Upper lobe of left lung (tissue), 6 donors: ENCODE results near the gene ASB16. TPM values are rescaled to one million over a fixed set of nuclear protein-coding genes. Genes with fewer than 3 reads are reported as not detected.
A peak's percentile ranks its signal among the peaks of the same experiment; 100 is the strongest.
"Not testable (repeated sequence)": the region's sequence is repeated elsewhere in the genome, so short reads cannot be mapped to it uniquely, and the experiment has no call there.

Experiments used
- ATAC-seq, 2 donors: fragments of 200-7000 bp; cut with Tn5 transposase; one replicate each; pipeline ENCODE4 v1.9.1; 2022; ENCODE audit warnings: mild to moderate bottlenecking in 2 of 2, moderate library complexity in 2 of 2; ENCODE audit not compliant: low FRiP score in 2 of 2
- DNase-seq, 2 donors: peaks; one replicate each; pipeline ENCODE4 v3.0.0-alpha.2; 2019 to 2020
- H3K27ac ChIP-seq, 4 donors: fragments of 200-600 bp; sonication (generic); one replicate each; pipeline ENCODE4 v1.5.1; 2016 to 2019
- H3K27me3 ChIP-seq, 4 donors: fragments of 200-600 bp; sonication (generic); one replicate each; pipeline ENCODE4 v1.5.1; 2017 to 2019
- H3K36me3 ChIP-seq, 4 donors: fragments of 200-600 bp; sonication (generic); one replicate each; pipeline ENCODE4 v1.5.1; 2016 to 2019
- H3K4me1 ChIP-seq, 4 donors: fragments of 200-600 bp; sonication (generic); one replicate each; pipeline ENCODE4 v1.5.1; 2018 to 2019
- H3K4me3 ChIP-seq, 4 donors: fragments of 200-600 bp; sonication (generic); one replicate each; pipeline ENCODE4 v1.5.1; 2017 to 2019; ENCODE audit warnings: mild to moderate bottlenecking in 2 of 4, moderate library complexity in 1 of 4
- H3K9me3 ChIP-seq, 4 donors: fragments of 200-600 bp; sonication (generic); one replicate each; pipeline ENCODE4 v1.5.1; 2018 to 2019
- CTCF ChIP-seq, 6 experiments: fragments of 450-650 bp in 4 of 6; fragments of 200-600 bp in 2 of 6; sonication (generic) in 2 of 6; IDR thresholded peaks; one replicate each; pipeline ENCODE4 v1.5.1; 2016 to 2019; ENCODE audit warnings: antibody characterized with exemption in 6 of 6
- EP300 ChIP-seq, 4 donors: sonication (generic); formaldehyde crosslinking; IDR thresholded peaks; one replicate each; pipeline ENCODE4 v1.5.1; 2017; ENCODE audit warnings: antibody characterized with exemption in 4 of 4, control low read depth in 2 of 4
- POLR2A ChIP-seq, 4 donors: fragments of 450-650 bp; IDR thresholded peaks; one replicate each; pipeline ENCODE4 v1.5.1; 2016 to 2017; ENCODE audit warnings: antibody characterized with exemption in 4 of 4, mild to moderate bottlenecking in 2 of 4
- POLR2AphosphoS5 ChIP-seq, 2 donors: sonication (generic); formaldehyde crosslinking; IDR thresholded peaks; one replicate each; pipeline ENCODE4 v1.5.1; 2017; ENCODE audit warnings: antibody characterized with exemption in 2 of 2
- whole genome bisulfite sequencing, 2 donors: methylation state at CpG; one replicate each; pipeline ENCODE4 v1.1.5; 2017 to 2018; 5-methylcytosine and 5-hydroxymethylcytosine counted together
- total RNA-seq, 6 donors: library from RNA; depleted of rRNA in 4 of 6; stranded (reverse); fragments of >200 nt in 4 of 6; gene quantifications; one replicate each; pipeline versions ENCODE4 v1.1.0 to v1.2.1, GENCODE V29; 2016 to 2021
- donor health status: DM: no; HTN: no; CAD: no; lungs with moderate emphysema.
- donor health status: DM: no; HTN: yes; CAD: no; lungs with severe emphysema.

Gene ASB16
- total RNA-seq, 6 donors from 2014 or later = 0.11 TPM; not detected in 5

GRCh38 chr17:44144966-44145739, 25.4 kb upstream of the ASB16 start:
- H3K4me1 ChIP-seq = peaks cover 6 to 13% (median 7%) of the 10 kb centered on the region in 4 donors
- no peaks in the 10 kb centered on the region for H3K9me3 ChIP-seq
- no peak overlapping the region for H3K4me3 ChIP-seq
- 72 to 79% methylated on average over 7 of the region's 7 CpGs for WGBS, 2 donors
- no peaks in the 10 kb centered on the region for H3K36me3 ChIP-seq
- peak overlapping the region in 1 of 4 donors; percentile 27 for H3K27ac ChIP-seq
- H3K27me3 ChIP-seq = no peaks in the 10 kb centered on the region
- ATAC-seq (no peak), DNase-seq (no peak)
- TF ChIP-seq POLR2AphosphoS5 (IDR thresholded peaks at IDR 0.05) = peak in 1 of 2 donors; percentile 29
- TF ChIP-seq CTCF (IDR thresholded peaks at IDR 0.05) = no peak
- no peak for TF ChIP-seq EP300 (IDR thresholded peaks at IDR 0.05)
- TF ChIP-seq POLR2A (IDR thresholded peaks at IDR 0.05) = no peak

DNA sequence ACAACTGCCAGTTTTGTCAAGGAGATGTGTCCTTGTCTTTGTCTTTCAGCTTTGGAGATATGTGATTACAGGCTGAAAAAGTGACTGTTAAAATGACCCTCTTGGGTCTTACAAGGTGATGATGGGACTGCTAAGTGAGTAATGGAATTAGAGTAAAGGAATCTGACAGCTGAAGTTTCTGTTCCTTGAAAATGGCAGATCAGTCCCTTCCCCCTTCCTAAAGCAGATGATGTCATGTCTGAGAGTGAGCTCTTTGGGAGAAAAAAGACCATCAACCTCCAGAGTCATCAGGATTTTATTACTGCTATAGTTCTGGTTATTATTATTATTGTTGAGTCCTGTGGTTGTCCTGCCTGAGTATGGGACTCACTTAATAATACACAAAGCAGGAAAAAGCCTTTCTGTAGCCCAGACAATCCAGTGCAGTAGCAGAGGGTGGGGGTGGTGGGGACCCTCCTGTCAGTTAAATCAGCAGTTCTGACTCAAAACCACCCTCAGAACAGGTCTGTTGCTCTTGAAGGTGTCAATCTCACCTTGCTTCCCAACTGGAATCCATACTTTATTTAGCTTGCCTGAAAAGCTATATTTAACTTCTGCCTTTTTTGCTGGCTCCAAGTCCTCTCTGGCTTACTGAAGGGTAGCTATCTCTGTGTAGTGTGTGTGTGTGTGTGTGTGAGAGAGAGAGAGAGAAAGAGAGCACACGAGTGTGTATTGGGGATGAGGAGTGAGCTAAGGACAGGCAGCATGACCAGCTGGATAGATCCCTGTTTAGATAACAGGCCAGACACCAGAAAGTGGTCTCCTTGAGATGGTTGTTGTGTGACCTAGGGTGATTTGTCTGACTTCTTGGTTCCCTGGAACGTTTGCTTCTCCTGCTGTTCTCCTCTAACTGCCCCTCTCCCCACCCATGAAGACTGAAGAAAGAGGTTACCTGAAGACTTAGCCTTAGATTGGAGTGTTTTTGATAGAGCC, 23.8 kb upstream of the ASB16 start:
- no peaks in the 10 kb centered on the region for H3K9me3 ChIP-seq
- H3K4me1 ChIP-seq = peaks cover 6 to 8% (median 7%) of the 10 kb centered on the region in 4 donors
- 50 to 70% methylated on average over 2 of the region's 2 CpGs for WGBS, 2 donors
- TF ChIP-seq POLR2AphosphoS5 (IDR thresholded peaks at IDR 0.05) (no peak), POLR2A (IDR thresholded peaks at IDR 0.05) (no peak), CTCF (IDR thresholded peaks at IDR 0.05) (no peak), EP300 (IDR thresholded peaks at IDR 0.05) (no peak)
- ATAC-seq (no peak), DNase-seq (no peak)
- H3K36me3 ChIP-seq = no peaks in the 10 kb centered on the region
- no peak overlapping the region for H3K27ac ChIP-seq
- H3K27me3 ChIP-seq = no peaks in the 10 kb centered on the region
- H3K4me3 ChIP-seq = no peak overlapping the region

DNA sequence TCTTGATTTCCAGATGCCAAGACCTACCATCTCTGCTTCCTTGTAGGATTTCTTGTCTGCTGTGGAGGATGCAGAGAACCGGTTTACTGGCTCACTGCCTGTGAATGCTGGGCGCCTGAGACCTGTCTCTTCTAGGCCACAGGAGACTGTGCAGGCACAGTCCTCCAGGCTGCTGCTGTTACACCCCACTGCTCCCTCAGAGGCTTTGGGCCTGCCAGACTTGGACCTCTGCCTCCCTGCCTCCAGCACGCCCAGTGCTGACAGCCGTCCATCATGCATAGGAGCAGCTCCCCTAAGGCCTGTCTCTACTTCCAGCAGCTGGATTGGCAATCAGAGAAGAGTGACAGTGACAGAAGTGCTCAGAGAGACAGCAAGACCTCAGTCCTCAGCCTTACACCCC, 22.7 kb upstream of the ASB16 start:
- H3K27ac ChIP-seq = no peak overlapping the region
- no peak for DNase-seq
- H3K9me3 ChIP-seq = no peaks in the 10 kb centered on the region
- no peak for TF ChIP-seq POLR2A (IDR thresholded peaks at IDR 0.05)
- no peak for TF ChIP-seq CTCF (IDR thresholded peaks at IDR 0.05)
- no peak for TF ChIP-seq POLR2AphosphoS5 (IDR thresholded peaks at IDR 0.05)
- H3K27me3 ChIP-seq = no peaks in the 10 kb centered on the region
- no peaks in the 10 kb centered on the region for H3K4me1 ChIP-seq
- no peak for ATAC-seq
- 92 to 93% methylated on average over 2 to 4 of the region's 4 CpGs for WGBS, 2 donors
- no peak overlapping the region for H3K4me3 ChIP-seq
- no peaks in the 10 kb centered on the region for H3K36me3 ChIP-seq

DNA sequence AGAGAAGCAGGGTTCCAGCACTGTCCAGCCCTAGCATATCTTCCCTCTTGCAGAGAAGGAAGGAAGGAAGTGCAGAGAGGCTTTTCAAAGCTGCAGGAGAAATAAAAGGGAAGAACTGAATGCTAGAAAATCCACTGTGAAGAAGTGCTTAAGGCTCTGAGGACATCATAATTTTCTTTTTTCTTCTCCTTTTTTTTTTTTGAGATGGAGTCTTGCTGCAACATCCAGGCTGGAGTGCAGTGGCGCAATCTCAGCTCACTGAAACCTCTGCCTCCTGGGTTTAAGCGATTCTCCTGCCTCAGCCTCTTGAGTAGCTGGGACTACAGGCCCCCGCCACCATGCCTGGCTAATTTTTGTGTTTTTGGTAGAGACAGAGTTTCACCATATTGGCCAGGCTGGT, 21.4 kb upstream of the ASB16 start:
- 83 to 89% methylated on average over 3 of the region's 3 CpGs for WGBS, 2 donors
- H3K4me1 ChIP-seq, H3K4me3 ChIP-seq, ATAC-seq, H3K36me3 ChIP-seq, DNase-seq, H3K9me3 ChIP-seq, H3K27ac ChIP-seq, H3K27me3 ChIP-seq: not testable (repeated sequence)

DNA sequence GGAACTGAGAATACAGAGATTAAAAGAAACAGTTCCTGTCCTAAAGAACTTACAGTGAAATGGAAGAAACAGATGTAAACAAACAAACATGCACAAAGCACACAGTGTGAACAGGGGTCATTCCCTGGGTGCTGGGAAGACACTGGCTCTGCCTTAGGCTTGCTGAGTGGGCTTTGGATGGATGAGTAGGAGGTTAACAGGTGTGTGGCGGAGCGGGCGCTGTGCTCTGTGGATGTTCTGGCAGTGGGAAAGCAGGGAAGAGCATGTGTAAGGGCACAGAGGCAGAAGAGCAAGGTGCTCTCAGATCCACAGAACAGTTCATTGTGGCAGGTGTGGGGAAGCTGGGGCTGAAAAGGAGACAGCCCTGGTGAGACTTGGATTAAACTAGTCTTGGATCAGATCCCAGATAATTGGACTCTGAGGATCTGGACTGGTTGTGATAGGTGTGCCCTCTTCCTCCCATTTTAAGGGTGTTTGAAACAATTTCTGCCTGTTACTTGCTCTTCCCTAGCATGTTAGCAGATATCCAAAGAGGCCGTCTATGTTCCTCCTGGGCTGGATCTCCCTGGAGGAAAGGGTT, 20.7 kb upstream of the ASB16 start:
- ATAC-seq (no peak), DNase-seq (no peak)
- Histone ChIP-seq H3K4me3 (no peak overlapping the region), H3K9me3 (no peaks in the 10 kb centered on the region), H3K36me3 (no peaks in the 10 kb centered on the region), H3K27me3 (no peaks in the 10 kb centered on the region), H3K4me1 (no peaks in the 10 kb centered on the region), H3K27ac (no peak overlapping the region)
- TF ChIP-seq POLR2AphosphoS5 (IDR thresholded peaks at IDR 0.05) (no peak), CTCF (IDR thresholded peaks at IDR 0.05) (no peak), EP300 (IDR thresholded peaks at IDR 0.05) (no peak), POLR2A (IDR thresholded peaks at IDR 0.05) (no peak)
- WGBS, 2 donors = 95 to 96% methylated on average over 4 of the region's 4 CpGs
